ENCODE measurements around the gene SLC13A4. TPM values are rescaled to one million over a fixed set of nuclear protein-coding genes. Genes with fewer than 3 reads are reported as not detected.
"Not testable (repeated sequence)": the region's sequence is repeated elsewhere in the genome, so short reads cannot be mapped to it uniquely, and the experiment has no call there.

Gene SLC13A4
- total and polyA plus RNA-seq, 2 of the 13 experiments (the other 11 are each of a cell fraction or from before 2014, with no cell fraction given), result 0.04 TPM; not detected in 1

DNA sequence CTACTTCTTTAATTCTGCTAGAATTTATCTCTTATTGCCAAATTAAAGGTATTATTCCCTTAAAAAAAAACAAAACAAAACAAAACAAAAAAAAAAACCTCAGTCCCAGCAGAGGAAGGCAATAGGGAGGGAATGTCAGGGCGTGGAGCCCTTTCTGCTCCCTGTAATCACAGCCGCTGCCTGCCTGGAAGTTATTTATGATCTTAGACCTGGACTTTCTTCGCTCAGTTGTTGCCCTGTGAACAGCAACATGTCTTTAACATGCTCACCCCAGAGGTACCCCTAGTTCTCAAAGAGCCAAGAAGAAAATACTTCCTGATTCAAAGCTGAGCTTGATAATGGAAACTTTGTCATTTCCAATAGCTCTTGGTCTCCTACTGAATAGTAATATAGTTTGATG is 12.9 kb upstream of the SLC13A4 start:
- intact Hi-C loops (cut with micrococcal nuclease; ENCODE audit: unreplicated experiment), result no loop called here
- FAIRE-seq (no peak), DNase-seq (ENCODE audit: low spot score) (no peak), ATAC-seq (no peak)
- POLR2A ChIA-PET, result no interaction called here
- no peak overlapping the region for H3K9ac ChIP-seq (ENCODE audit: insufficient read depth, low read depth, low read length)
- CTCF ChIA-PET (ENCODE audit: low intra/inter-chr PET ratio, low total read pairs), result no interaction called here
- in situ Hi-C loops (cut with HindIII; ENCODE audit: extremely low pct_ligation_motif_present, low pct_unique_long_range_greater_than_20kb), result no loop called here
- H3K27ac ChIP-seq (ENCODE audit: extremely low read length, insufficient read depth, low read length), result no peak overlapping the region
- no peak overlapping the region for H3K4me3 ChIP-seq (replicated peaks in 1 of 3; ENCODE audit: insufficient read depth in 1 of 3, low read depth in 2 of 3, low read length in 3 of 3)
- peaks cover 1 to 19% of the 10 kb centered on the region in 2 experiments; a peak in 3 of 5 replicates for H3K27me3 ChIP-seq (ENCODE audit: control insufficient read depth in 1 of 2, insufficient read depth in 2 of 2, low read length in 2 of 2)
- H3K36me3 ChIP-seq (replicated peaks in 1 of 2; ENCODE audit: control insufficient read depth in 1 of 2, insufficient read depth in 2 of 2, low read length in 2 of 2), result no peaks in the 10 kb centered on the region
- H3K4me2 ChIP-seq (ENCODE audit: low read depth, low read length), result no peak overlapping the region
- no peaks in the 10 kb centered on the region for H3K79me2 ChIP-seq (ENCODE audit: insufficient read depth, low read length)
- WGBS (ENCODE audit: low lambda C conversion rate), result 21% methylated on average over 3 of the region's 3 CpGs
- no peaks in the 10 kb centered on the region for H4K20me1 ChIP-seq (ENCODE audit: insufficient read depth, low read length)
- TF ChIP-seq, protein P1, sequence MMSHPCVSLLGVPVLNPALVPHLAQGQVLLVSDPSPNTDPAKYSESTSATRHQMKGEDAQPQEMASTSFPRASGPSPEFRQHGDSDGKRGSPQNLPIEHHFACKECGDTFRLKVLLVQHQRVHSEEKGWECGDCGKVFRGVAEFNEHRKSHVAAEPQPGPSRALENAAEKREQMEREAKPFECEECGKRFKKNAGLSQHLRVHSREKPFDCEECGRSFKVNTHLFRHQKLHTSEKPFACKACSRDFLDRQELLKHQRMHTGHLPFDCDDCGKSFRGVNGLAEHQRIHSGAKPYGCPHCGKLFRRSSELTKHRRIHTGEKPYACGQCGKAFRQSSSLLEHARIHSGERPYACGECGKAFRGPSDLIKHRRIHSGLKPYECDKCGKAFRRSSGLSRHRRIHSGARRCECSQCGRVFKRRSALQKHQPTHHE (CRISPR knock-in tag; IDR thresholded peaks at IDR 0.05; ENCODE audit: borderline replicate concordance), result no peak
- TF ChIP-seq SIN3A (IDR thresholded peaks at IDR 0.05; ENCODE audit: borderline replicate concordance, low read depth, low read length) (no peak), ISL2 (CRISPR knock-in tag; IDR thresholded peaks at IDR 0.05) (no peak), HES4 (CRISPR knock-in tag; IDR thresholded peaks at IDR 0.05; ENCODE audit: borderline replicate concordance) (no peak), GZF1 (CRISPR knock-in tag; IDR thresholded peaks at IDR 0.05) (no peak)
- TF ChIP-seq, protein P2, sequence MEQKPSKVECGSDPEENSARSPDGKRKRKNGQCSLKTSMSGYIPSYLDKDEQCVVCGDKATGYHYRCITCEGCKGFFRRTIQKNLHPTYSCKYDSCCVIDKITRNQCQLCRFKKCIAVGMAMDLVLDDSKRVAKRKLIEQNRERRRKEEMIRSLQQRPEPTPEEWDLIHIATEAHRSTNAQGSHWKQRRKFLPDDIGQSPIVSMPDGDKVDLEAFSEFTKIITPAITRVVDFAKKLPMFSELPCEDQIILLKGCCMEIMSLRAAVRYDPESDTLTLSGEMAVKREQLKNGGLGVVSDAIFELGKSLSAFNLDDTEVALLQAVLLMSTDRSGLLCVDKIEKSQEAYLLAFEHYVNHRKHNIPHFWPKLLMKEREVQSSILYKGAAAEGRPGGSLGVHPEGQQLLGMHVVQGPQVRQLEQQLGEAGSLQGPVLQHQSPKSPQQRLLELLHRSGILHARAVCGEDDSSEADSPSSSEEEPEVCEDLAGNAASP (CRISPR knock-in tag; IDR thresholded peaks at IDR 0.05; ENCODE audit: borderline replicate concordance), result no peak
- H3K9me3 ChIP-seq (ENCODE audit: low read length), result no peaks in the 10 kb centered on the region
- H3K4me1 ChIP-seq (ENCODE audit: insufficient read depth, low read length), result no peaks in the 10 kb centered on the region
- no peak overlapping the region for H2AFZ ChIP-seq (ENCODE audit: low read length)
- no TSS peak for BruUV-seq (replicated peaks)

DNA sequence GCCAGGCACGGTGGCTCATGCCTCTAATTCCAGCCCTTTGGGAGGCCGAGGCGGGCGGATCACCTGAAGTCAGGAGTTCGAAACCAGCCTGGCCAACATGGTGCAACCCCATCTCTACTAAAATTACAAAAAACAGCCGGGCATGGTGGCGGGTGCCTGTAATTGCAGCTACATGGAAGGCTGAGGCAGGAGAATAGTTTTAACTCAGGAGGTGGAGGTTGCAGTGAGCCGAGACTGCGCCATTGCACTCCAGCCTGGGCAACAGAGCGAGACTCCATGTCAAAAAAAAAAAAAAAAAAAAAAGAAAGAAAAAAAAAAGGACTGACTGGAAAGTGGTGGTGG is 9.3 kb upstream of the SLC13A4 start:
- POLR2A ChIA-PET; H3K27ac ChIP-seq (ENCODE audit: extremely low read length, insufficient read depth, low read length); H2AFZ ChIP-seq (ENCODE audit: low read length); H3K4me1 ChIP-seq (ENCODE audit: insufficient read depth, low read length); FAIRE-seq; H3K36me3 ChIP-seq (replicated peaks in 1 of 2; ENCODE audit: control insufficient read depth in 1 of 2, insufficient read depth in 2 of 2, low read length in 2 of 2); BruUV-seq (replicated peaks); CTCF ChIA-PET (ENCODE audit: low intra/inter-chr PET ratio, low total read pairs); in situ Hi-C loops (cut with HindIII; ENCODE audit: extremely low pct_ligation_motif_present, low pct_unique_long_range_greater_than_20kb); H3K79me2 ChIP-seq (ENCODE audit: insufficient read depth, low read length); H3K4me3 ChIP-seq (replicated peaks in 1 of 3; ENCODE audit: insufficient read depth in 1 of 3, low read depth in 2 of 3, low read length in 3 of 3); intact Hi-C loops (cut with micrococcal nuclease; ENCODE audit: unreplicated experiment); H4K20me1 ChIP-seq (ENCODE audit: insufficient read depth, low read length); H3K4me2 ChIP-seq (ENCODE audit: low read depth, low read length); H3K9ac ChIP-seq (ENCODE audit: insufficient read depth, low read depth, low read length); H3K9me3 ChIP-seq (ENCODE audit: low read length); DNase-seq (ENCODE audit: low spot score): not testable (repeated sequence)
- H3K27me3 ChIP-seq (ENCODE audit: control insufficient read depth in 1 of 2, insufficient read depth in 2 of 2, low read length in 2 of 2), result peaks cover 0 to 13% of the 10 kb centered on the region in 2 experiments; a peak in 3 of 5 replicates
- WGBS (ENCODE audit: low lambda C conversion rate), result 40% methylated on average over 10 of the region's 10 CpGs
- ATAC-seq, result peak; percentile 23; the same call in 1 of the 3 replicates

Data from HepG2 (cell line).